Activated CD8-positive, alpha-beta memory T cell treated with anti-CD3 and anti-CD28 coated beads for 24 hours (primary cell): ENCODE results near the gene ROM1.
A peak's percentile ranks its signal among the peaks of the same experiment; 100 is the strongest.

Source experiments
- DNase-seq: peaks from one replicate; pipeline ENCODE4 v3.0.0-alpha.2; 2020

ROM1 gene

GRCh38 chr11:62588966-62589637 lies 24.0 kb upstream of the ROM1 start:
- no peak for DNase-seq

- DNase-seq: peak; percentile 96
These were observed 21.5 kb upstream of the ROM1 start, which contains the start of gene TUT1 for GRCh38 chr11:62591448-62592145. Gene TUT1 (minus strand): TSS chr11:62591523. CDS start chr11:62591485, 38 bp downstream.

DNA sequence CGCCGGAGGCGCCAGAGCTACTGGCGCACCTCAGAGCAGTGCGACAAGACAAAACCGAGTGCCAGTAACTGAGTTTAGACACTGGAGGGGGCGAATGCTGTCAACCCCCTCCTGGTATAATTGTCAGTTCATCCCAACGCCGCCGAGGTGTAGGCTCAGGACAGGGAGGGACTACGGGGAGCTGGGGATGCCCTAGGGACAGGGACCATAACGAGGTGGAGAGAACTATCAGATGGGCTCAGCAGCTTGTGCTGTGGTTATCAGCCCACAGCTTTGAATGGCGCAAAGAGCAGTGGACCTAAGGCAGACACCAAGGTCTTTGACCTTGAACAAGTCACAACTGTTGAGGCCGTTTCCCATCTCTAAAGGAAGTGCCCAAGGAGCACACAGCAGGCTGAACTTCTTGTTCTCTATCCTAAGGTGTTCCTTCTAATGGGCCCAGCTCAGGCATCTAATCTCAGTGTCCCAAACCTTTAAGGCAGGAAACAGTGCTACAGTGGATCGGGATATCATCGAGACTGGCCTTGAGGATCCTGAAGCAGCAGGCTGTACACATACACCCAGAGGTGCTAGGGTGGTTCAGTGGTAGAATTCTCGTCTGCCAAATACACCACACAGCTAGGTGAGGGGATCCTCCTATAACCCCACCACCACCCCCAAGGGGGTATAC lies 20.8 kb upstream of the ROM1 start:
- DNase-seq: no peak

DNA sequence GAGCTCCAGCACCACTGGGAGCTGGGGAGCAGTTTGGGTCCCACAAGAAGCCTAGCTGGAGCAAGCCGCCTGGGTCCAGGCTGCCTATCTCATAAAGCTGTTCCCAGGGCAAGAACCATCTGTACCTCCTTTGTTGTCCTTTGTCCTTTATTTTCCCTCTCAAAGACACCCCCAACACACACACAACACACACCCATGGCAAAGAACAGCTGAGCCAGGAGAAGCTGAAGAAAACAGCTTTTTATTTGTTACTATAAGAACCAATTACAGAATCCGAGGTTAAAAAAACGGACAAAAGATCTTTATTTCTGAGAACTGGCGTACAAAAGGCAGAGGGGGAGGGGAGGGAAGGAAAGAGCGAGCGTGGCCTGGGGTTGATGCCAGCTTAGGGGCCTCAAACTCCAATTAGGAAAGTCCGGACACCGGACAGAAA lies 20.1 kb upstream of the ROM1 start:
- no peak for DNase-seq

GRCh38 chr11:62593434-62594044 lies 19.5 kb upstream of the ROM1 start:
- peak; percentile 86 for DNase-seq

DNA sequence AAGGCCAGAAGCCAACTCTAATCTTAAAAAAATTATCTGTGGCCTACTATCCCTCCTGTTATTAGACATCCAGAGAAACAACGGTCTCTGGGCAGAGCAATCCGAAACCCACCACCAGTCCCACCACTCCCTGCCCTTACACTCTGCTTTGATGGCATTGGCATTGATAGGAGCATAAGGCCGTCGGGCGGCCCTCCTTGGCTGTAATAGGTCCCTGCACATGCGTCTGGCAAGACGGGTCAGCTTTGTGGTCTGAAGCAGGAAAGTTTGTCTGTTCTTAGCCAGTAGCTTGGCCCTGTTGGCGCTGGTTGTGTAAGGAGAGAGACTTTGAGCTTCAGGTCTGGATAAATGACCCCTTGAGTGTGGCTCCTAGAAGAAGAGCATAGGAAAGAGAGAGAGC lies 17.9 kb upstream of the ROM1 start:
- DNase-seq: no peak

DNA sequence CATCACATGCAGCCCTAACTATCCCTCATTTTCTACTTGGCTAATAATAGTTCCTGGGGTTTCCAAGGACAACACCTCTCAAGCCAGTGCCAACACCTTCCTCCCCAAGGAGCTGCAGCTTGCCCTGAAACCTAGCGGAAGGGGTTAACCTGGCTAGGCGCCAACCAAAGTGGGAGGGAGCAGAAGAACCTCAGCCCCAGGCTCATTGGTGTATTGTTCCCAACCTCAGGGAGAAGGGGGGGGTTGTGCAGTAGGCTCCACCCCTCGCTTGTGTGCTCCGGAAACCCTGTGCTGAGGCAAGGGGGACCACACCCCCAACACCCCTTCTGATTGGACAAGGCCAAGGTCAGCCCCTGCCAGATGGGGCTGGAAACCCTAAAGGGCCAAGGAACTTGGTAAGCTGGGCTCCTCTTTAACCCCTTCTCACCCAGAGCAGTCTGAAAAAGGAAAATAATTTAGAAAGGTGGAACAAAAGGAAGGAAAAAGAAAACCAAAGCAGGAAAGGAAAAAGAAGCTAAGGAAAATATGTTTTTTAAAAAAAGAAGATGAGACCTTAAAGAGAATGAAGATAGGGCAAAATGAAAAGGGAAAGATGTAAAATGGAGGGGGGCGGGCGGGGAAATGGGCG lies 13.9 kb upstream of the ROM1 start:
- DNase-seq: peak; percentile 94

DNA sequence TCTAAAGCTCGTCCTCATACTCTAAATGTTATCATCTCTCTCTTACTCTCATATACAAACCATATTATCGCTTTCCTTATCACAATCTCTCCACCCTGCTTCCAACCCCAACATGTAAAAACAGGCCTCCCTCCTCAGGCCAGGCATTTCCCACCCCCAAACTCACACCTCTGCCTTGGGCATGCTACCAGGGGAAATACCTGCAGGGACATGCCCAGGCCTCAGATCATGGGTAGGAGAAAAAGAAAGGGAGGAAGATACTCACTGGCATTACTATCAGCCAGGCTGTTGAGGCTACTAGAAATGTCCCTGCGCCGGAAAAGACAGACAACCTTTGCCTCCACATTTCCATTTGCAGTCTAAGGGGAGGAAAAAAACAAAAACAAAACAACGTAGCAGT lies 13.2 kb upstream of the ROM1 start:
- no peak for DNase-seq

- no peak for DNase-seq
These were observed 12.5 kb upstream of the ROM1 start for GRCh38 chr11:62600367-62601121.

- no peak for DNase-seq
These were observed 12.0 kb upstream of the ROM1 start for GRCh38 chr11:62601122-62601371.

- DNase-seq: peak; percentile 100
These were observed 11.5 kb upstream of the ROM1 start, which contains the start of gene MTA2 for GRCh38 chr11:62601372-62602140. Gene MTA2 (minus strand): TSS chr11:62601865. CDS start chr11:62601450, 415 bp downstream.

DNA sequence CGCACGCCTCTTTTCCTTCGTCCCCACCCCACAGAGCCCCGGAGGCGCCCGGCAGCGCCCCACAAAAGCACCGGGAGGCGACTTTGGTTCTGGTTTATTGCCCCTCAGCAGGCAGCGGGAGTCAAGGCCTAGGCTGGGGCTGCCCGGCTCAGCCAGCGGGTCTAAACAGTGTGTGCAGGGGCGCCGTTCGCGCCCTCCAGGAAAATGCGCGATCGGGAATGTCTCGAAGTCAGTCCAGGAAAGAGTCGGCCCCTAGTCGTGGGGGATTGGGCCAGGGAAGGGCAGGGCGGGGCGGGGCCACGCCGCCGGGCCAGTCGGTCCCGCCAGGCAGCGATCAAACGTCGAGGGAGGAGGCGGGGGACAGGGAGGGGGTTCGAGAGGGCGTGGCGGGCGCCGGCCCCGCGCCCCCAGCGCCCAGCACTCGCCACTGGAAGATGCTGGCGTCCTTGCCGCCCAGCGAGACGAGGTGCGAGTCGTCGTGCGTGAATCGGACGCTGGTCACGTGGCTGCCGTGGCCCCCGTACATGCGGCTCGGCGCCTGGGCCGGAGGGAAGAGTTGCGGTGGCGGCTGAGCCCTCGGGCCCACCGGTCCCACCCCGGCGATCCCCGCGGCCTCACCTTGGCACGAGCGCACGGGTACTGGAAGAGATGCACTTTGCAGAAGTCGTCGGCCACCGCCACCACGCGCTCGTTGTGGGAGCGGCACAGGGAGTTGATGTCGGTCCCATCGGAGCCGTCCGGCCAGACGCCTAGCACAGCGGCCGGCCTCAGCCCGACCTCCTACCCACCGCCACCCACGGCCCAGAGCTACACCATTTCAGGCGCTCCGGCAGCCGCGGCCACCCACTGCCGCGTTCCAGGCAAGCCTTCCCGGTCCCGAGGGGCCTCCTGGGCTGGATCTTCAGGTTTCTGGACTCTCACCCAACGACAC lies 10.7 kb upstream of the ROM1 start:
- DNase-seq: no peak

GRCh38 chr11:62603072-62603408 lies 10.0 kb upstream of the ROM1 start:
- DNase-seq: no peak

DNA sequence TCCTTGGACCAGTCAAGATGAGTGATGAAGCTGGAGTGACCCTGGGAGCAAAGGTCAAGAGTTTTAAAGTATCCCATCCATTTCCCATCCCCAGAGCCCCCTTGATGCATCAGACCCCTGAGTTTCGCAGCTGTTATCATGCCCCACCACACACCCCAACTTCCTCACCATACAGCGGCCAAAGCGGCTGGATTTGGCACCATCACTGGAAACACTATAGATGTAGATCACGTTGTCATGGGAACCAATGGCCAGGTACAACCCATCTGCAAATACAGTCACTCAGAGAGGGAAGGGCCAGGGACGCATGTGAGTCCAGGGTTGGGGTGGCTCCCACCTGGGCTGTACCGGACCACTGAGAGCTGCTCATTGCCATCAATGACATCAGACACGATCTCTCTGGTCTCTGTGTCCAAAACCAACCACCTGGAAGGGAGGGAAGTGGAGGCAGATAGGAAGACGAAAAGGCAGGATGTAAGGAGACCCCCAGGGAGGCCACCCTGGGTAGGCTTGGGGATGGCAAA lies 9.2 kb upstream of the ROM1 start:
- no peak for DNase-seq

DNA sequence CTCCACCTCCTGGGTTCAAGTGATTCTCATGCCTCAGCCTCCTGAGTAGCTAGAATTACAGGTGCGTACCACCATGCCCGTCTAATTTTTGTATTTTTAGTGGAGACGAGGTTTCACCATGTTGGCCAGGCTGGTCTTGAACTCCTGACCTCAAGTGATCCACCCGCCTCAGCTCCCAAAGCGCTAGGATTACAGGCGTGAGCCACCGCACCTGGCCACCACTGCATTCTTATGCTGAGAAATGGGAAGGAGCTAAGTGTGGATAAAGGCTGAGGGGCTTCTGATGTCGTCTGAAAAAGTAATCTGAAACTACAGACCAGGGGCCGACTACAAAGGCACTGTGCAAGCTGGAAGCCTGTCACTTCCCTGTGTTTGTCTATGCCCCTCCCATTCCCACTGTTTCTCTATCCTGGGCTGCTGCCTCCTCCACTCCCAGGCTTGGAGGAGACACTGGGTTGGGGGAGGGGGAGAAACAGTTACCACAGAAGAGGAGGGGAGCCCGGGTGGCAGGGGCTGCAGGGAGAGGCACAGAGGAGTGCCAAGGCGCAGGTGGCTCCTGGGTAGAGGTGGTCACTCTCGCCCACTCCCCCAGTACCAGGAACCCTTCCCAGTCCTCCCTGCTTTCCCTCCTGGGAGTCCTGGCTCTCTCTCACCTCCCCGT lies 8.5 kb upstream of the ROM1 start:
- DNase-seq: no peak

GRCh38 chr11:62605467-62605866 lies 7.6 kb upstream of the ROM1 start:
- DNase-seq: no peak

- DNase-seq: no peak
These were observed 7.2 kb upstream of the ROM1 start for GRCh38 chr11:62605902-62606301.

DNA sequence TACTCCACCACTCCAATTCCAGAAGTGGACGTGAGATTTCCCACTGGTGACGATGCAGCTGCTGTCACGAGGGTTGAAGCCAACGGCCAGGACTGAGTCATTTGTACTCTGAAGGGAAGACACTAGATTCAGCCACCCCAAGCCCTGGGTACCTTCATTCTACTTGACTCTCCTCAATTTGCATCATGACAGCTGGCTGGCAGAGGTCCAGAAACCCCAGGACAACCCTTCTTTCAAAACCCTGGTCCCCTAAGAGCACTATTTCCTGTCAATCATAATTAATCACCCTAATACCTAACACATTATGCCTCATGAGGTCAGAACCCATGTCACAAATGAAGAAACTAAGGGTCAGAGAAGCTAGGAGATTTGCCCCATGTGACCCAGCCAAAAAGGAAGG lies 5.3 kb upstream of the ROM1 start:
- no peak for DNase-seq

GRCh38 chr11:62608776-62609175 lies 4.3 kb upstream of the ROM1 start:
- no peak for DNase-seq

DNA sequence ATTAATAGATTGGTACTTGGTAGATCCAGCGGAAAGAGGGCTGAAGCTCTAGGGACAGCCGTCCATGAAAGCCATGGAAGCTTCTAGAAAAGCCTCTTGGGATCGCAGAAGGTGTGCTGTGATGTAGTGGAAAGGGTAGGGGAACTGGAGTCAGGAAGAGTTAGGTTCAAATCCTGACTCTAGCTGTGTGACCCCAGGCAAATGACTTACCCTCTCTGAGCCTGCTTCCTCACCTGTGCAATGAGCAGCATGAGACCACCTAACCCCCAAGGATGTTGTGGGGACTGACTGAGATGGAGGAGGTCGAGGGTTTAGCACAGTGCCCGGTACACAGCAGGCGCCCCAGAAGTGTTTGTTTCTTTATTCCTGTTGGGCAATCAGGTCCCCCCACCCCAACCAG lies 2.7 kb upstream of the ROM1 start:
- DNase-seq: no peak
